OCI-LY1 (cell line): ENCODE data around the gene TET3.

Experiments
- H2AFZ ChIP-seq: fragments of 200-600 bp; sonication (generic), shearing (Covaris generic); 2 replicates; pipeline ENCODE4 v1.6.0; 2014; ENCODE audit warnings: antibody characterized with exemption, mild to moderate bottlenecking, low read length
- H3F3A ChIP-seq: fragments of 200-600 bp; sonication (generic), shearing (Covaris generic); 2 replicates; pipeline ENCODE4 v1.6.0; 2014; ENCODE audit warnings: mild to moderate bottlenecking, antibody characterized with exemption, low read length, moderate library complexity; ENCODE audit not compliant: insufficient read depth
- H3K27ac ChIP-seq: fragments of 200-600 bp; sonication (generic); 2 replicates; pipeline ENCODE4 v1.5.1; 2014; ENCODE audit warnings: low read length, mixed run types, mild to moderate bottlenecking, low read depth; ENCODE audit not compliant: poor library complexity, severe bottlenecking
- H3K27me3 ChIP-seq: fragments of 200-600 bp; sonication (generic); 2 replicates; pipeline ENCODE4 v1.6.0; 2014; ENCODE audit warnings: antibody characterized with exemption, mild to moderate bottlenecking, low read length, moderate library complexity; ENCODE audit not compliant: insufficient read depth
- H3K36me3 ChIP-seq: fragments of 200-600 bp; sonication (generic); 2 replicates; pipeline ENCODE4 v1.6.1; 2014; ENCODE audit warnings: mild to moderate bottlenecking, antibody characterized with exemption, low read length, moderate library complexity, mixed read lengths; ENCODE audit not compliant: insufficient read depth
- H3K4me1 ChIP-seq: fragments of 200-600 bp; sonication (generic); 2 replicates; pipeline ENCODE4 v1.5.1; 2014; ENCODE audit warnings: mild to moderate bottlenecking, low read length, moderate library complexity; ENCODE audit not compliant: insufficient read depth, severe bottlenecking
- H3K4me2 ChIP-seq: fragments of 200-600 bp; sonication (generic), shearing (Covaris generic); 2 replicates; pipeline ENCODE4 v1.6.1; 2014; ENCODE audit warnings: low read length
- H3K4me3 ChIP-seq: fragments of 200-600 bp; sonication (generic); 2 replicates; pipeline ENCODE4 v1.5.1; 2014; ENCODE audit warnings: low read length, low read depth, mild to moderate bottlenecking, mixed read lengths; ENCODE audit not compliant: poor library complexity, severe bottlenecking
- H3K79me2 ChIP-seq: fragments of 200-600 bp; shearing (Covaris generic); 2 replicates; pipeline ENCODE4 v1.6.1; 2016; ENCODE audit warnings: mixed run types, low read length, mixed read lengths; ENCODE audit not compliant: insufficient read depth
- H3K9ac ChIP-seq: fragments of 200-600 bp; sonication (generic), shearing (Covaris generic); 2 replicates; pipeline ENCODE4 v1.6.1; 2014; ENCODE audit warnings: mild to moderate bottlenecking, low read length, mixed read lengths
- H3K9me2 ChIP-seq: fragments of 200-600 bp; sonication (generic), shearing (Covaris generic); 2 replicates; pipeline ENCODE4 v1.6.1; 2014; ENCODE audit warnings: low read depth, mild to moderate bottlenecking, low read length, mixed read lengths
- H3K9me3 ChIP-seq: fragments of 200-600 bp; shearing (Covaris generic); 2 replicates; pipeline ENCODE4 v1.6.1; 2014; ENCODE audit warnings: low read length, mixed read lengths
- H4K20me1 ChIP-seq: fragments of 200-600 bp; sonication (generic), shearing (Covaris generic); 2 replicates; pipeline ENCODE4 v1.6.0; 2016; ENCODE audit warnings: mild to moderate bottlenecking, low read length; ENCODE audit not compliant: insufficient read depth
- EZH2 ChIP-seq: fragments of 200-600 bp; sonication (generic), shearing (Covaris generic); IDR thresholded peaks from 2 replicates; pipeline ENCODE4 v1.8.0; 2017; ENCODE audit warnings: borderline replicate concordance, mixed run types, mild to moderate bottlenecking, antibody characterized with exemption, low read length, moderate library complexity, mixed read lengths
- TF ChIP-seq, protein P1 (sequence below): fragments of 200-600 bp; sonication (generic), shearing (Covaris generic); IDR thresholded peaks from 2 replicates; pipeline ENCODE4 v1.5.1; 2017; ENCODE audit warnings: mild to moderate bottlenecking, antibody characterized with exemption, low read length, moderate library complexity, mixed read lengths

Gene TET3

DNA sequence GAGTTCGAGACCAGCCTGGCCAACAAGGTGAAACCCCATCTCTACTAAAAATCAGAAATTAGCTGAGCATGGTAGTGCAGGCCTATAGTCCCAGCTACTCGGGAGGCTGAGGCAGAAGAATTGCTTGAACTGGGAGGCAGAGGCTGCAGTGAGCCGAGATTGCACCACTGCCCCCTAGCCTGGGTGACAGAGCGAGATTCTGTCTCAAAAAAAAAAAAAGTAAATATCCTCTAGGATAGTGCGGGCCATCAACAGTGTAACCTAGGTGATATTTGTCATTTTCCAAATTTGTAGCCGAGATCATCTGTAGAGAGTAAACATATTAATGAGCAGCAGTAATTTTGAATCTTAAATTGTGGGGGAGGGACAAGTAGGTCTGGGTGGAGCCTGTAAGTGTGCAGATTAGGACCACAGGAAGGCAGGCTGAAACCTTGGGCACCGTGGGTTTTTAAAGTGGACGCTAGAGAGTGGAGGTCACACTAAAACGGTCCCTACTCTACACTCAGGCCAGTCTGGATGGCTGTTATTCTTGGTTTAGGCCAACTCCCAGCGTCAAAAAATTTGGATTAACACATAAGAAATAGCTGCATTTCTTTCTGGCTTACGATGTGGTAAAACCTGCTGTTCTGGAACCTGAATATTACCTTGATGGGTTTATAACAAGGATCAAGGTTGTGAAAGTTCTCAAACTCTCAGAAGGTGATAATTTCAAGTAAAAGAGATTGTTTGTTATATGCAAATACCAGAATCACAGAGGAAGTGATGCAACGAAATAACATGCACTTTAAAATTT lies 22.7 kb upstream of the TET3 start:
- H3K4me1 ChIP-seq: no peaks in the 10 kb centered on the region
- TF ChIP-seq, protein P1, sequence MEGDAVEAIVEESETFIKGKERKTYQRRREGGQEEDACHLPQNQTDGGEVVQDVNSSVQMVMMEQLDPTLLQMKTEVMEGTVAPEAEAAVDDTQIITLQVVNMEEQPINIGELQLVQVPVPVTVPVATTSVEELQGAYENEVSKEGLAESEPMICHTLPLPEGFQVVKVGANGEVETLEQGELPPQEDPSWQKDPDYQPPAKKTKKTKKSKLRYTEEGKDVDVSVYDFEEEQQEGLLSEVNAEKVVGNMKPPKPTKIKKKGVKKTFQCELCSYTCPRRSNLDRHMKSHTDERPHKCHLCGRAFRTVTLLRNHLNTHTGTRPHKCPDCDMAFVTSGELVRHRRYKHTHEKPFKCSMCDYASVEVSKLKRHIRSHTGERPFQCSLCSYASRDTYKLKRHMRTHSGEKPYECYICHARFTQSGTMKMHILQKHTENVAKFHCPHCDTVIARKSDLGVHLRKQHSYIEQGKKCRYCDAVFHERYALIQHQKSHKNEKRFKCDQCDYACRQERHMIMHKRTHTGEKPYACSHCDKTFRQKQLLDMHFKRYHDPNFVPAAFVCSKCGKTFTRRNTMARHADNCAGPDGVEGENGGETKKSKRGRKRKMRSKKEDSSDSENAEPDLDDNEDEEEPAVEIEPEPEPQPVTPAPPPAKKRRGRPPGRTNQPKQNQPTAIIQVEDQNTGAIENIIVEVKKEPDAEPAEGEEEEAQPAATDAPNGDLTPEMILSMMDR: peak; percentile 24; the same call in 1 of the 2 replicates
- no peak for TF ChIP-seq EZH2
- peaks cover 4% of the 10 kb centered on the region; the same call in 1 of the 2 replicates for H3K27me3 ChIP-seq
- peaks cover 27% of the 10 kb centered on the region for H3K36me3 ChIP-seq
- no peaks in the 10 kb centered on the region for H3K79me2 ChIP-seq
- no peak overlapping the region for H3K4me2 ChIP-seq
- no peak overlapping the region for H3K9ac ChIP-seq
- H3K9me2 ChIP-seq: no peaks in the 10 kb centered on the region
- H3K4me3 ChIP-seq: no peak overlapping the region
- H3F3A ChIP-seq: no peaks in the 10 kb centered on the region
- H4K20me1 ChIP-seq: no peaks in the 10 kb centered on the region
- no peak overlapping the region for H2AFZ ChIP-seq
- H3K27ac ChIP-seq: no peak overlapping the region
- H3K9me3 ChIP-seq: peaks cover 6% of the 10 kb centered on the region; the same call in 1 of the 2 replicates

DNA sequence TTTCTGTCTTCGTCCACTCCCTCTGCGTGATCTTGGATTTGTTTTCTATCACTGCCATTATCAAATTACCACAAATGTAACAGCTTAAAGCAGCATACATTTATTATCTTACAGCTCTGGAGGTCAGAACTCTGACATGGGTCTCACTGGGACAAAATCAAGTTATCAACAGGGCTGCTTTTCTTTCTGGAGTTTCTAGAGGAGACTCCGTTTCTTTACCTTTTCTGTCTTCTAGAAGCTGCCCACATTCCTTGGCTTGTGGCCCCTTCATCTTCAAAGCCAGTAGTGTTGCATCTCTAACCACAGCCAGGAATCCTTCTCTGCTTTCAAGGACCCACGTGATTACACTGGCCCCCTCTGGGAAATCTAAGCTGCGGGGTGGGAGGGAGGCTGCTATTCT lies 21.9 kb upstream of the TET3 start:
- Histone ChIP-seq H3K36me3 (peaks cover 22% of the 10 kb centered on the region), H3K4me3 (no peak overlapping the region), H3K4me2 (no peak overlapping the region), H3K27ac (no peak overlapping the region), H3F3A (no peaks in the 10 kb centered on the region), H3K9me3 (peaks cover 6% of the 10 kb centered on the region; the same call in 1 of the 2 replicates), H3K79me2 (no peaks in the 10 kb centered on the region), H2AFZ (no peak overlapping the region), H3K9me2 (no peaks in the 10 kb centered on the region), H3K4me1 (no peaks in the 10 kb centered on the region), H3K9ac (no peak overlapping the region), H3K27me3 (peaks cover 4% of the 10 kb centered on the region; the same call in 1 of the 2 replicates), H4K20me1 (no peaks in the 10 kb centered on the region)
- TF ChIP-seq, protein P1: no peak
- TF ChIP-seq EZH2: no peak

DNA sequence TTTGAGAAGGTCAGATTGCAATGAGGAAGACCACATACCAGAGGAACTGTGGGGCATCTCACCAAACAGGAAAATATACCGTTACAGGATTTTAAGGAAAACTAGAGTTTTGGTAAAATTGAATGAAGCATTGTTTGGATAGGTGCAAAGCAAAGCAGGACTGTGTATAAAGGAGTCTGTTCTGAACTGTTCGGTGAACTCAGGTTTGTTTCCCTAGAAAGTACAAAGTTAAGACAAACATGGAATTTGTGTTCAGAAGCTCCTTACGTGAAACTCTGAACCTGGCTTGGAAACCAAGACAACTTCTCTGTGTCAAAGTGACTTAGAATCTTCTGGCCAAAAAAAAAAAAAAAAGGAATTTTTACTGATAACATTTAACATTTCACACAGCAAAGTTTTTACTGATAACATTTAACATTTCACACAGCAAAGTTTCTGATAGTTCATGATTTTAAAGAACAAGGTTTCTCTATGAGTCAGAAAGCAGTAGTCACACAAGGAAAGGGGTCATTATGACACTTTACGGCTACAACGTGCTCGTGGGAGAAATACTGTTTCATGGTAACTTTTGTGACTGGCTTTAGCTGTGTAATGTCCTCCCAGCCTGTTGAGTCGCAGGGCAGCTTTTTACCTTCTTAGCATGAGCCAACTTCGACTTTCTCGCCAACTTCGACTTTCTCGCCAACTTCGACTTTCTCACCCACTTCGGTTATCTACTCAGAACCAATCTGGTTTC lies 21.2 kb upstream of the TET3 start:
- peaks cover 6% of the 10 kb centered on the region; the same call in 1 of the 2 replicates for H3K9me3 ChIP-seq
- H2AFZ ChIP-seq: no peak overlapping the region
- H3K4me1 ChIP-seq: no peaks in the 10 kb centered on the region
- H3K36me3 ChIP-seq: peaks cover 14% of the 10 kb centered on the region
- H3K79me2 ChIP-seq: no peaks in the 10 kb centered on the region
- no peak overlapping the region for H3K4me2 ChIP-seq
- no peak overlapping the region for H3K9ac ChIP-seq
- no peaks in the 10 kb centered on the region for H3F3A ChIP-seq
- H3K27me3 ChIP-seq: peaks cover 4% of the 10 kb centered on the region; the same call in 1 of the 2 replicates
- H3K27ac ChIP-seq: no peak overlapping the region
- no peaks in the 10 kb centered on the region for H3K9me2 ChIP-seq
- H3K4me3 ChIP-seq: no peak overlapping the region
- no peaks in the 10 kb centered on the region for H4K20me1 ChIP-seq
- TF ChIP-seq, protein P1: no peak
- no peak for TF ChIP-seq EZH2
